ENCODE data around the gene RAI1.
A peak's percentile ranks its signal among the peaks of the same experiment; 100 is the strongest.

Gene RAI1

GRCh38 chr17:17752821-17753321 is 71.6 kb downstream of the RAI1 start:
- no peak for DNase-seq (ENCODE audit: extremely low read depth, low read depth)
- H3K4me3 ChIP-seq (replicated peaks; ENCODE audit: low read depth, low read length), result peak overlapping the region; percentile 40
- TF ChIP-seq, protein P1, sequence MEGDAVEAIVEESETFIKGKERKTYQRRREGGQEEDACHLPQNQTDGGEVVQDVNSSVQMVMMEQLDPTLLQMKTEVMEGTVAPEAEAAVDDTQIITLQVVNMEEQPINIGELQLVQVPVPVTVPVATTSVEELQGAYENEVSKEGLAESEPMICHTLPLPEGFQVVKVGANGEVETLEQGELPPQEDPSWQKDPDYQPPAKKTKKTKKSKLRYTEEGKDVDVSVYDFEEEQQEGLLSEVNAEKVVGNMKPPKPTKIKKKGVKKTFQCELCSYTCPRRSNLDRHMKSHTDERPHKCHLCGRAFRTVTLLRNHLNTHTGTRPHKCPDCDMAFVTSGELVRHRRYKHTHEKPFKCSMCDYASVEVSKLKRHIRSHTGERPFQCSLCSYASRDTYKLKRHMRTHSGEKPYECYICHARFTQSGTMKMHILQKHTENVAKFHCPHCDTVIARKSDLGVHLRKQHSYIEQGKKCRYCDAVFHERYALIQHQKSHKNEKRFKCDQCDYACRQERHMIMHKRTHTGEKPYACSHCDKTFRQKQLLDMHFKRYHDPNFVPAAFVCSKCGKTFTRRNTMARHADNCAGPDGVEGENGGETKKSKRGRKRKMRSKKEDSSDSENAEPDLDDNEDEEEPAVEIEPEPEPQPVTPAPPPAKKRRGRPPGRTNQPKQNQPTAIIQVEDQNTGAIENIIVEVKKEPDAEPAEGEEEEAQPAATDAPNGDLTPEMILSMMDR (IDR thresholded peaks at IDR 0.05; ENCODE audit: low read depth, low read length, missing control alignments), result no peak

DNA sequence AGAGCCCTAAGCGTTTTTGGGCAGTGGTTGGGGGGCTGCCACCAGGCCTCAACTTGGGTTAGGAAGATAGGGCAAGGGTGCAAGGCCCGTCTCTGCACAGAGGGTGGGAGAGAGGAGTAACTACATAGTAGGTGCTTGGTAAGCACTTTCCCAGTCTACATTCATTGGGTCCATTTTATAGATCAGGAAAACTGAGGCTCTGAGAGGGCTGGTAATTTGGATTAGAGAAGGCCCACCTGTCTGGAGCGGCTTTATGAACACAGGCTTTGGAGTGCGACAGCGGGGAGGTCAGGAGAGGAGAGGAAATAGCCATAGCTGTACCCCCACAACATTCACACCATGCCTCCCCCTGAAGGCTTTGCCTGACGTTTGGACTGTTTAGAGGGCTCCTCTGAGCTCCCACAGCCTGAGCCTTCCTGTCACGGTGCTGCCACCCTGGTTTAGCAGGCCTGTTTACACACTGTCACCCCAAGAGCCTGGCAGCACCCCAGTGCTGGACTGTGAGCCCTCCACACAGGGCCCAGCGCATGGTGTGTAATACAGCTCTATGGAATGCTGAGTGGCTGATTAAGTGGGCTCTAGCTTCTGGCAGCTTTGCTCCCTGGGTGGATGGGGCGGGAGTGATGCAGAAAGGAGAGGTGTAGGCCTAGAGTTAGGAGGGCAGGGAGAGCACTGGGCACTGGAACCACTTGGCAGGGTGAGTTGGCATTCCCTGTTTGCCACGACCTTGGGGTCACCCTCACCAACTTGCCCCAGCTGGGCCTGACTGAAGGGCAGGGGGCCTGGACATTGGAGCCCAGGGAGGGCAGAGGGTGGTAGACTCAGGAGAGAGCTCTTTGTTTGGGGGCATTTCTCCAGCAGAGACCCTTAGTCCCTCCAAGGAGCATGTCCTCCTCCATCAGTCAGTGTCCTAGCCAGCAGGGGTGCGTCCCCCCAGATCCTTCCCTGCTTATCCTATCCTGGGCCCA is 73.7 kb downstream of the RAI1 start:
- TF ChIP-seq, protein P1 (IDR thresholded peaks at IDR 0.05; ENCODE audit: low read depth, low read length, missing control alignments), result no peak
- no peak overlapping the region for H3K4me3 ChIP-seq (replicated peaks; ENCODE audit: low read depth, low read length)
- DNase-seq (ENCODE audit: extremely low read depth, low read depth), result no peak

DNA sequence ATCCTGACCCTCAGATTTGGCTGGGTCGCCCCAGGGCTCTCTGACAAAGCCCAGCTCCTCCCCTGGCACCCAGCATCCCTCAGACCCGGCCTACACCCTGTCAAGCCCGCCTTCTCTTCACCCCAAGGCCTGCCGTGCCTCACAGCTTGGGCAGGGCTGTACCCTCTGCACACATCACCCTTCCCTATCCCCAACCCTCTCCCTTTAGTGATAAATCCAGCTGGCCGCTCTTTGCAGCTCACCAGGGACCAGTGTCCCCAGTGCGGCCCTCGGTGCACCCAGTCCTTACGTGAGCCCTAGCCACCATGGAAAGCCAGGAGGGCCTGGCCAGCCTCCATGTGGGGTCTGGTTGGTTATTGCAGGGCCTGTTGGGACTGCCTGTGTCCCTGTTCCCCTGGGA is 74.5 kb downstream of the RAI1 start:
- TF ChIP-seq, protein P1 (IDR thresholded peaks at IDR 0.05; ENCODE audit: low read depth, low read length, missing control alignments), result no peak
- no peak for DNase-seq (ENCODE audit: extremely low read depth, low read depth)
- H3K4me3 ChIP-seq (replicated peaks; ENCODE audit: low read depth, low read length), result no peak overlapping the region

DNA sequence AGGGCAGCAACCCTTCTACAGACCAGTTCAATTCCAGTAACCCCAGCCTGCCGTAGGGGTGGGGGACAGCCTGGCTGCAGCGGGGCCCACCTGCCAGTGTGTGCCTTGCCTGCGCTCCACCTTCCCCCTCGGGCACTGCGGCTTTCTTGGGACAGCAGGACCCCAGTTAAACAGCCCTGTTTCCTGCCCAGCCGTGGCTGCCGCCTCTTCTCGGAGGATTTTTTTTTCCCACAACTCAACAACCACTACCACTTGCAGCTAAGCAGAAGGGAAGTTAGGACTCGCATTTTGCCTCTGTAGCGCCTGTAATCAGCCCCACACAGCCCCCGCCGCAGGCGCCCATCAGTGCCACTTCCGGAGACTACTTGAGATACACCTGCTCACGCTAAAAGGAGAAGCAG is 76.1 kb downstream of the RAI1 start:
- no peak overlapping the region for H3K4me3 ChIP-seq (replicated peaks; ENCODE audit: low read depth, low read length)
- no peak for DNase-seq (ENCODE audit: extremely low read depth, low read depth)
- TF ChIP-seq, protein P1 (IDR thresholded peaks at IDR 0.05; ENCODE audit: low read depth, low read length, missing control alignments), result no peak

GRCh38 chr17:17757956-17758845 is 76.9 kb downstream of the RAI1 start:
- TF ChIP-seq, protein P1 (IDR thresholded peaks at IDR 0.05; ENCODE audit: low read depth, low read length, missing control alignments), result no peak
- no peak overlapping the region for H3K4me3 ChIP-seq (replicated peaks; ENCODE audit: low read depth, low read length)
- no peak for DNase-seq (ENCODE audit: extremely low read depth, low read depth)

- no peak overlapping the region for H3K4me3 ChIP-seq (replicated peaks; ENCODE audit: low read depth, low read length)
- no peak for DNase-seq (ENCODE audit: extremely low read depth, low read depth)
- TF ChIP-seq, protein P1 (IDR thresholded peaks at IDR 0.05; ENCODE audit: low read depth, low read length, missing control alignments), result no peak
Observed at GRCh38 chr17:17758941-17759563, 77.8 kb downstream of the RAI1 start.
